HCT116 (cell line): Measurements from ENCODE around the gene ST7L.

ENCODE experiments used
- CTCF ChIP-seq, 3 experiments: fragments of 200-600 bp in 1 of 3; sonication (generic) in 1 of 3; IDR thresholded peaks in 2 of 3; conservative IDR thresholded peaks in 1 of 3; 2 replicates each; pipeline ENCODE4 v1.5.1; 2012 to 2017; ENCODE audit warnings: low read depth in 2 of 3, low read length in 2 of 3, antibody characterized with exemption in 1 of 3, borderline replicate concordance in 1 of 3, control low read depth in 1 of 3, mild to moderate bottlenecking in 1 of 3, mixed read lengths in 1 of 3, mixed run types in 1 of 3, moderate library complexity in 1 of 3; ENCODE audit not compliant: insufficient read depth in 1 of 3
- POLR2AphosphoS5 ChIP-seq: IDR thresholded peaks from 2 replicates; pipeline ENCODE4 v1.6.1; 2011; ENCODE audit warnings: mild to moderate bottlenecking, low read depth, low read length, moderate library complexity
- RAD21 ChIP-seq: IDR thresholded peaks from 2 replicates; pipeline ENCODE4 v1.6.1; 2012; ENCODE audit warnings: low read depth, mild to moderate bottlenecking
- SIN3A ChIP-seq: IDR thresholded peaks from 2 replicates; pipeline ENCODE4 v1.6.1; 2012; ENCODE audit warnings: low read depth
- SP1 ChIP-seq: IDR thresholded peaks from 2 replicates; pipeline ENCODE4 v1.6.1; 2012; ENCODE audit warnings: low read depth
- ZNF274 ChIP-seq: fragments of 200-500 bp; sonication (Bioruptor generic); IDR thresholded peaks from 2 replicates; pipeline ENCODE4 v1.6.1; 2014; ENCODE audit warnings: mild to moderate bottlenecking, low read depth, low read length, inconsistent platforms

DNA sequence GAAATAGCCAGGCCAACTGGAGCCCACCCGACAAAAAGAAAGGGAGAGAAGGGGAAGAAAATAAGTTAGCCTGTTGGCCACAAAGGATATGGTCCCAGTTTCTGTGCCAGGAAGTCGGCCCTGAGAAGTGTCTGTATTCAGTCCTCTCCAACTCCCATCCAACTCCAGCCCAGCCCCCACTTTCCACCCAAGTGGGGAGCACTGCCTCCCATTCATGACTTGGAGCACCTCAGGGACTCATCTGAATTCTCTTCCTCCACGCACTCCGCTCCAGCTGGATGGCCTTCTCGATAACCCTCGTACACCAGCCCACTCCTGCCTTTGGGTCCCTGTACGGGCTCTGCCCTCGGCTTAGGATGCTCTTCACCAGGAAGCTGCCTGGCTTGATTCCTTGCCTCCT lies 112.2 kb downstream of the ST7L start:
- no peak for TF ChIP-seq CTCF (IDR thresholded peaks at IDR 0.05 in 2 of 3, conservative IDR thresholded peaks at IDR 0.05 in 1 of 3; ENCODE audit: borderline replicate concordance in 1 of 3, insufficient read depth in 1 of 3, low read depth in 2 of 3, low read length in 2 of 3)
- no peak for TF ChIP-seq ZNF274
- TF ChIP-seq SP1 = no peak
- TF ChIP-seq POLR2AphosphoS5 = no peak
- no peak for TF ChIP-seq RAD21
- no peak for TF ChIP-seq SIN3A
